AG04450 (cell line): ENCODE data around the gene ADAT2. TPM values are rescaled to one million over a fixed set of nuclear protein-coding genes. Genes with fewer than 3 reads are reported as not detected.

ENCODE experiments used
- CTCF ChIA-PET: fragments of 300-600, 350-600 bp; formaldehyde crosslinking; extraction: SDS; loops from one replicate; lab custom pipeline; 2022; ENCODE audit warnings: antibody characterized with exemption, inconsistent platforms; lab: Charles Lee
- POLR2A ChIA-PET: fragments of 350-600 bp; formaldehyde crosslinking; extraction: SDS; loops from one replicate; lab custom pipeline; 2021; ENCODE audit warnings: antibody characterized with exemption, inconsistent platforms; lab: Yijun Ruan, JAX
- DNase-seq: peaks from one replicate; pipeline ENCODE4 v3.0.0-alpha.2; 2011; ENCODE audit warnings: low read depth, low spot score
- H3K27ac ChIP-seq: one replicate; pipeline ENCODE4 v1.5.1; 2012; ENCODE audit warnings: low read depth, low read length, control low read depth
- H3K27me3 ChIP-seq: one replicate; pipeline ENCODE4 v1.6.0; 2012; ENCODE audit warnings: low read length; ENCODE audit not compliant: control insufficient read depth, insufficient read depth
- H3K4me3 ChIP-seq: 2 replicates; pipeline ENCODE4 v1.5.1; 2011; ENCODE audit warnings: mild to moderate bottlenecking, low read depth, low read length, control low read depth
- H3K9me3 ChIP-seq: 2 replicates; pipeline ENCODE4 v1.5.1; 2012; ENCODE audit warnings: low read length; ENCODE audit not compliant: control insufficient read depth, insufficient read depth
- CTCF ChIP-seq: IDR thresholded peaks from 2 replicates; pipeline ENCODE4 v1.5.1; 2011; ENCODE audit warnings: low read depth, low read length, control low read depth, inconsistent platforms
- polyA plus RNA-seq: library from polyadenylated mRNA; depleted of rRNA; stranded (reverse); fragments of >200 nt; gene quantifications from 2 replicates; pipeline ENCODE4 v1.2.3, GENCODE V29; 2011

The ADAT2 gene
- polyA plus RNA-seq, 1 experiment, result 5.6 TPM

DNA sequence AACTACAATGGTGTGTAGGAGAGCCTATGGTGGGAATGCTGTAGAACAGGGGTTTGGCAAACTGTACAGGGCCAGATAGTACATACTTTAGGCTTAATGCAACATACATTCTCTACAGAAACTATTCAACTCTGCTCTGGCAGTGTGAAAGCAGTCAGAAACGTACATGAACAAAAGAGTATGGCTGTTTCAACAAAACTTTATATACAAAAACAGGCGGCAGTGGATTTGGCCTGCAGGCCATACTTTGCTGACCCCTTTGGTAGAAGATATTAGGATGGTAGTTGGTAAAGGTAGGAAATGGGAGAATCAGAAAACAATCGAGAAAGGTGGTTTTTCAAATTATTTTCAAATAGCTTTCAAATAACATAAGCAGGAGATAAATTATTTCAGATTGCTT, 36.3 kb upstream of the ADAT2 start:
- no peaks in the 10 kb centered on the region for H3K27me3 ChIP-seq
- DNase-seq, result no peak
- CTCF ChIA-PET, result no interaction called here
- H3K9me3 ChIP-seq, result no peaks in the 10 kb centered on the region
- no peak overlapping the region for H3K27ac ChIP-seq
- H3K4me3 ChIP-seq, result no peak overlapping the region
- no peak for TF ChIP-seq CTCF
- POLR2A ChIA-PET, result no interaction called here

DNA sequence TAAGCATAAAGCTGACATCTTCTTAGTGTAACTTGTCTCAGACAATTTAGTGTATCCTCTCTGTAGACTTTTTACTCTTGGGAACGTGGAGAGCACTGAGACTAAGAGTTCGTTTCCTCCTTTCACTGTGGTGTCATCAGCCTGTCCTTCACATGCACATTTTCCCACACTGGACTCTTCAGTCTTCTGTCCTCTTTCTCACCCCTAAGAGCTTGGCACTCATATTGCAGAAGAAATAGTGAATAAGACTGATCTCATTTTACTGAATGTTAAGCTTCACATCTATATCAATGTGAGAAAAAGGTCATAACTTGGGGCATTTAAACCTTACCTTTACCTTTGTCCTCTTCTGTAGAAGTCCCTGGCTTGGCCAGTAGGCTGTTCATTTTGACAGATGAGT, 35.5 kb upstream of the ADAT2 start:
- DNase-seq, result no peak
- H3K4me3 ChIP-seq, result no peak overlapping the region
- ChIA-PET POLR2A (no interaction called here), CTCF (interaction anchor here (0.5 kb wide), 1 partner anchor 1278 kb away, joined by 3 read pairs; no protein-coding TSS in a partner anchor)
- H3K9me3 ChIP-seq, result no peaks in the 10 kb centered on the region
- TF ChIP-seq CTCF, result no peak
- H3K27ac ChIP-seq, result no peak overlapping the region
- H3K27me3 ChIP-seq, result no peaks in the 10 kb centered on the region

DNA sequence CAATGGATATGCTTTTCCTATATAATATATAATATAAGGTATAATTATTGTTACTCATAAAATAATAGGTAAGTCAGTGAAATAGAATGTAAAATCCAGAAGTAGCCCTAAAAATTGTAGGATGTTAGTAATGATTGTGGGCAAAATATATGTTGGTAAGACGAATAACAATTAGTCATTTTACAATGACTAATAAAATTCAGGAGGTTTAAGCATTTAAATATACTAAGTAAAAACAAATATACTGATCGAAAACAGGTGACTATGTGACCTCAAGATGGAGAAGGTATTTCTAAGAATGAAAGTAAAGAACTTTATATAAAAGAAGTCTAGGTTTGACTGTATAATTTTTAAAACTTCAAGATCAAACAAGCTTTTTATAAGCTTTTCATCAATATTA, 32.1 kb upstream of the ADAT2 start:
- no peak for TF ChIP-seq CTCF
- no peak for DNase-seq
- Histone ChIP-seq H3K4me3 (no peak overlapping the region), H3K27ac (no peak overlapping the region), H3K27me3 (no peaks in the 10 kb centered on the region), H3K9me3 (no peaks in the 10 kb centered on the region)
- CTCF ChIA-PET, result no interaction called here
- POLR2A ChIA-PET, result no interaction called here

GRCh38 chr6:143478479-143479062, 28.1 kb upstream of the ADAT2 start:
- ChIA-PET CTCF (interaction anchor here (0.6 kb wide), 1 partner anchor 43 kb away, joined by 3 read pairs; no protein-coding TSS in a partner anchor), POLR2A (no interaction called here)
- no peaks in the 10 kb centered on the region for H3K27me3 ChIP-seq
- H3K4me3 ChIP-seq, result no peak overlapping the region
- no peak for TF ChIP-seq CTCF
- H3K27ac ChIP-seq, result no peak overlapping the region
- no peaks in the 10 kb centered on the region for H3K9me3 ChIP-seq
- no peak for DNase-seq

DNA sequence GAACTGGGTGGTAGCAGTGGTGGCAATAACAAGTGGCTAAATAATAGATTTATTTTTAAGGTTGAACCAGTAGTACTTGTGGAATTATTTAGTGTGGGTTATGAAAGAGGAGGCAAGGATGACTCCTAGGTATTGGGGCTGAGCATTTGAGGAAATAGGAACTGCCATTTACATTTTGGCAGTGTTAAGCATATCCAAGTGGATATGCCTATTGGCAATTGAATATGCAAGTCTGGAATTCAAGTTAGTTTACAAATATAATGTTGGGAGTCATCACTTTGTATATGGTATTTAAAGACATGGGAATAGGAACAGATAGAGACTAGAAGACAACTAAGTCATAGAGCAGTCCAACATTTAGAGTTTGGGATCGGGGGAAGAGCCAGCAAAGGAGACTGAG, 26.1 kb upstream of the ADAT2 start:
- H3K27ac ChIP-seq, result no peak overlapping the region
- ChIA-PET CTCF (no interaction called here), POLR2A (no interaction called here)
- DNase-seq, result no peak
- H3K27me3 ChIP-seq, result no peaks in the 10 kb centered on the region
- no peak for TF ChIP-seq CTCF
- no peaks in the 10 kb centered on the region for H3K9me3 ChIP-seq
- no peak overlapping the region for H3K4me3 ChIP-seq
